Adrenal gland (tissue), 5 donors: ENCODE results near the gene CDKN2B.

Experiments
- CTCF ChIP-seq, 6 experiments: fragments of 450-650 bp in 4 of 6; fragments of 200-600 bp in 2 of 6; sonication (generic) in 1 of 6; IDR thresholded peaks; 1 replicate in 5 of 6; 2 replicates in 1 of 6; pipeline versions ENCODE4 v1.5.1 to v1.8.0; 2016 to 2021; ENCODE audit warnings: antibody characterized with exemption in 6 of 6, mild to moderate bottlenecking in 2 of 6, moderate library complexity in 1 of 6
- POLR2A ChIP-seq, 2 donors: fragments of 450-650 bp; IDR thresholded peaks; one replicate each; pipeline ENCODE4 v1.6.1; 2017; ENCODE audit warnings: antibody characterized with exemption in 2 of 2, mild to moderate bottlenecking in 2 of 2, moderate library complexity in 1 of 2
- donor health status: DM: no; HTN: no; CAD: no.

GRCh38 chr9:21966140-21966851, 42.8 kb downstream of the CDKN2B start:
- TF ChIP-seq CTCF (IDR thresholded peaks at IDR 0.05) = no peak
- no peak for TF ChIP-seq POLR2A (IDR thresholded peaks at IDR 0.05)
